HepG2 (cell line): Measurements from ENCODE around the gene FAM20A. TPM values are rescaled to one million over a fixed set of nuclear protein-coding genes. Genes with fewer than 3 reads are reported as not detected.
A peak's percentile ranks its signal among the peaks of the same experiment; 100 is the strongest.

Experiments used
- BHLHE40 ChIP-seq: IDR thresholded peaks from 2 replicates; pipeline ENCODE4 v1.6.1; 2011; ENCODE audit warnings: low read length, improper control_type of control experiment
- BRCA1 ChIP-seq: sonication (generic); formaldehyde crosslinking; IDR thresholded peaks from 2 replicates; pipeline ENCODE4 v1.4.0; 2020; ENCODE audit warnings: missing genetic modification reagents
- E2F1 ChIP-seq: sonication (generic); formaldehyde crosslinking; IDR thresholded peaks from 2 replicates; pipeline ENCODE4 v1.5.0; 2020; ENCODE audit warnings: missing genetic modification reagents
- ELK4 ChIP-seq: sonication (generic); formaldehyde crosslinking; IDR thresholded peaks from 2 replicates; pipeline ENCODE4 v1.9.0; 2021; ENCODE audit warnings: missing genetic modification reagents, borderline replicate concordance
- HNRNPH1 ChIP-seq: fragments of 200-400 bp; formaldehyde crosslinking; optimal IDR thresholded peaks from 2 replicates; pipeline ENCODE3; 2017; ENCODE audit warnings: mild to moderate bottlenecking, low read depth, low read length
- KLF11 ChIP-seq: IDR thresholded peaks from 2 replicates; pipeline ENCODE4 v1.6.1; 2016; ENCODE audit warnings: missing compliant biosample characterization
- MXI1 ChIP-seq: IDR thresholded peaks from 3 replicates; pipeline ENCODE4 v1.6.1; 2012; ENCODE audit warnings: low read depth, low read length, inconsistent platforms, borderline replicate concordance
- MYPOP ChIP-seq: sonication (generic); formaldehyde crosslinking; IDR thresholded peaks from 2 replicates; pipeline ENCODE4 v1.8.1; 2023; ENCODE audit warnings: mild to moderate bottlenecking, moderate library complexity, missing genetic modification reagents
- TOE1 ChIP-seq: sonication (generic); formaldehyde crosslinking; IDR thresholded peaks from 2 replicates; pipeline ENCODE4 v1.4.0; 2020; ENCODE audit warnings: mild to moderate bottlenecking, missing genetic modification reagents
- ZBTB38 ChIP-seq: sonication (generic); formaldehyde crosslinking; IDR thresholded peaks from 2 replicates; pipeline ENCODE4 v1.5.1; 2020; ENCODE audit warnings: mild to moderate bottlenecking, missing genetic modification reagents
- ZNF232 ChIP-seq: sonication (generic); formaldehyde crosslinking; IDR thresholded peaks from 2 replicates; pipeline ENCODE4 v1.4.0; 2020; ENCODE audit warnings: missing genetic modification reagents, borderline replicate concordance
- ZNF337 ChIP-seq: sonication (generic); formaldehyde crosslinking; IDR thresholded peaks from 2 replicates; pipeline ENCODE4 v1.5.1; 2020; ENCODE audit warnings: missing genetic modification reagents, low read depth, mild to moderate bottlenecking, borderline replicate concordance
- ZNF709 ChIP-seq: sonication (generic); formaldehyde crosslinking; IDR thresholded peaks from 2 replicates; pipeline ENCODE4 v1.5.0; 2020; ENCODE audit warnings: mild to moderate bottlenecking, missing genetic modification reagents
- ZNF724P ChIP-seq: sonication (generic); formaldehyde crosslinking; IDR thresholded peaks from 2 replicates; pipeline ENCODE4 v1.8.0; 2022; ENCODE audit warnings: missing genetic modification reagents, borderline replicate concordance
- ZSCAN21 ChIP-seq: sonication (generic); formaldehyde crosslinking; IDR thresholded peaks from 2 replicates; pipeline ENCODE4 v1.8.0; 2022; ENCODE audit warnings: mild to moderate bottlenecking, missing genetic modification reagents, moderate library complexity, borderline replicate concordance
- ZSCAN25 ChIP-seq: sonication (generic); formaldehyde crosslinking; IDR thresholded peaks from 2 replicates; pipeline ENCODE4 v1.8.0; 2022; ENCODE audit warnings: mild to moderate bottlenecking, missing genetic modification reagents
- polyA plus RNA-seq, 8 experiments: library from polyadenylated mRNA; depleted of rRNA in 3 of 8; stranded (reverse) in 7 of 8; unstranded in 1 of 8; fragments of >200 nt; fragmentation: Illumina TruSeq in 4 of 8; extraction: Trizol in 4 of 8; gene quantifications; 2 replicates each; pipeline versions ENCODE4 v1.2.1 to v1.2.3, GENCODE V29; 2011 to 2016; ENCODE audit warnings: low read depth in 4 of 8, missing spikeins in 1 of 8, mixed read lengths in 1 of 8; ENCODE audit not compliant: insufficient read depth in 1 of 8
- total RNA-seq, 5 experiments: library from RNA; depleted of rRNA; stranded (reverse); fragments of >200 nt; fragmentation: Illumina TruSeq; extraction: Trizol; gene quantifications; 2 replicates each; pipeline ENCODE4 v1.2.3, GENCODE V29; 2016; ENCODE audit warnings: low read depth in 1 of 5
- TF ChIP-seq, protein P1 (sequence below): sonication (generic); formaldehyde crosslinking; IDR thresholded peaks from 2 replicates; pipeline ENCODE4 v1.5.1; 2020; ENCODE audit warnings: missing genetic modification reagents, mild to moderate bottlenecking, borderline replicate concordance
- TF ChIP-seq, protein P2 (sequence below): sonication (generic); formaldehyde crosslinking; IDR thresholded peaks from 2 replicates; pipeline ENCODE4 v1.4.0; 2020; ENCODE audit warnings: missing genetic modification reagents, low read depth, mild to moderate bottlenecking, borderline replicate concordance
- TF ChIP-seq, protein P3 (sequence below): sonication (generic); formaldehyde crosslinking; IDR thresholded peaks from 2 replicates; pipeline ENCODE4 v1.8.1; 2023; ENCODE audit warnings: mild to moderate bottlenecking, missing genetic modification reagents, borderline replicate concordance
- TF ChIP-seq, protein P4 (sequence below): sonication (generic); formaldehyde crosslinking; IDR thresholded peaks from 2 replicates; pipeline ENCODE4 v1.4.0; 2020; ENCODE audit warnings: missing genetic modification reagents

FAM20A gene
- total and polyA plus RNA-seq, 2 of the 13 experiments (the other 11 are each of a cell fraction or from before 2014, with no cell fraction given), result 9.3 to 20.7 TPM

DNA sequence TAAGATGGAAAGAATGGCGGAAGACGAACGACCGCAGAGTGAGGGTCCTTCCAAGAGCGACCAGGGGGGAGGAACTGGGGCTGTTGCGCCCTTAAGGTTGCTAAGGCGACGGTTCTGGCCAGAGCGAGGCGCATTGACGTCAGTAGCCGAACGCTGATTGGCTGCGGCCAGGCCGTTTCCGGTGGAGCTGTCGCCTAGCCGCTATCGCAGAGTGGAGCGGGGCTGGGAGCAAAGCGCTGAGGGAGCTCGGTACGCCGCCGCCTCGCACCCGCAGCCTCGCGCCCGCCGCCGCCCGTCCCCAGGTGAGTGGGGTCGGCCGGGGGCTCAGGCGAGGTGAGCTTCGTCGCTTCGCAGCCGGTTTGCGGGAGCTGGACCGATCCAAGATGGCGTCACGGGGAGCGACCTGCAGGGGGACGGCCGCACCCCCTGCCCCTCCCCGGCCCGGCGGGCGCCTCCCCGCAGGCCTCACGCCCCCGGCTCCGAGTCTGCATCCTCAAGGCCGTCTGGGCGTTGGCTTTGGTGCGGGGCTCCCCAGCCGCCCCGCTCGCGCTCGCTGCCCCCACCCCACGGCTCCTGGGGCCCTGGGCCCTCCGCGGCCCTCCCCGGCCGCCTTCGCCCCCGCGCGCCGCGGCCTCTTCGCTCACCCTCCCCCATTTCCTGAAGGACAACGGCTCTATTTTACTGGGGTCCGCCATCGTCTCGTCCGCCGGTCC, 88.8 kb downstream of the FAM20A start, which contains the start of gene PRKAR1A (continued):
- TF ChIP-seq ZNF709 (CRISPR knock-in tag) (0 out of 2 replicates have a peak, but pooled peaks have one; percentile 9), BHLHE40 (no peak), ZSCAN21 (CRISPR knock-in tag) (peak; percentile 69; the same call in 1 of the 2 replicates), MYPOP (CRISPR knock-in tag) (peak; percentile 17; the same call in 1 of the 2 replicates), ZBTB38 (CRISPR knock-in tag) (peak; percentile 18; the same call in 1 of the 2 replicates), TOE1 (CRISPR knock-in tag) (no peak; the same call in 1 of the 2 replicates), ELK4 (CRISPR knock-in tag) (peak; percentile 76; the same call in 1 of the 2 replicates), MXI1 (peak; percentile 71; the same call in 2 of the 3 replicates), E2F1 (peak; percentile 40; the same call in 1 of the 2 replicates), ZNF337 (CRISPR knock-in tag) (0 out of 2 replicates have a peak, but pooled peaks have one; percentile 6), ZNF232 (CRISPR knock-in tag) (peak; percentile 75), ZNF724P (peak; percentile 73; the same call in 1 of the 2 replicates), HNRNPH1 (no peak), KLF11 (CRISPR knock-in tag) (0 out of 2 replicates have a peak, but pooled peaks have one; percentile 8), BRCA1 (CRISPR knock-in tag) (no peak), ZSCAN25 (CRISPR knock-in tag) (no peak)
- TF ChIP-seq, protein P1, sequence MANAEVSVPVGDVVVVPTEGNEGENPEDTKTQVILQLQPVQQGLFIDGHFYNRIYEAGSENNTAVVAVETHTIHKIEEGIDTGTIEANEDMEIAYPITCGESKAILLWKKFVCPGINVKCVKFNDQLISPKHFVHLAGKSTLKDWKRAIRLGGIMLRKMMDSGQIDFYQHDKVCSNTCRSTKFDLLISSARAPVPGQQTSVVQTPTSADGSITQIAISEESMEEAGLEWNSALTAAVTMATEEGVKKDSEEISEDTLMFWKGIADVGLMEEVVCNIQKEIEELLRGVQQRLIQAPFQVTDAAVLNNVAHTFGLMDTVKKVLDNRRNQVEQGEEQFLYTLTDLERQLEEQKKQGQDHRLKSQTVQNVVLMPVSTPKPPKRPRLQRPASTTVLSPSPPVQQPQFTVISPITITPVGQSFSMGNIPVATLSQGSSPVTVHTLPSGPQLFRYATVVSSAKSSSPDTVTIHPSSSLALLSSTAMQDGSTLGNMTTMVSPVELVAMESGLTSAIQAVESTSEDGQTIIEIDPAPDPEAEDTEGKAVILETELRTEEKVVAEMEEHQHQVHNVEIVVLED (CRISPR knock-in tag), result peak; percentile 83
- TF ChIP-seq, protein P2, sequence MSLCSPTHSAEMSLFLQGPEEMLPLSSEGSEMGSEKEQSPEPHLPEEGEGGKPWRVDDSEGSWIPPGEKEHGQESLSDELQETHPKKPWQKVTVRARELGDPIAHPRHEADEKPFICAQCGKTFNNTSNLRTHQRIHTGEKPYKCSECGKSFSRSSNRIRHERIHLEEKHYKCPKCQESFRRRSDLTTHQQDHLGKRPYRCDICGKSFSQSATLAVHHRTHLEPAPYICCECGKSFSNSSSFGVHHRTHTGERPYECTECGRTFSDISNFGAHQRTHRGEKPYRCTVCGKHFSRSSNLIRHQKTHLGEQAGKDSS, result no peak
- TF ChIP-seq, protein P3, sequence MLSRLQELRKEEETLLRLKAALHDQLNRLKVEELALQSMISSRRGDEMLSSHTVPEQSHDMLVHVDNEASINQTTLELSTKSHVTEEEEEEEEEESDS (CRISPR knock-in tag), result no peak
- TF ChIP-seq, protein P4, sequence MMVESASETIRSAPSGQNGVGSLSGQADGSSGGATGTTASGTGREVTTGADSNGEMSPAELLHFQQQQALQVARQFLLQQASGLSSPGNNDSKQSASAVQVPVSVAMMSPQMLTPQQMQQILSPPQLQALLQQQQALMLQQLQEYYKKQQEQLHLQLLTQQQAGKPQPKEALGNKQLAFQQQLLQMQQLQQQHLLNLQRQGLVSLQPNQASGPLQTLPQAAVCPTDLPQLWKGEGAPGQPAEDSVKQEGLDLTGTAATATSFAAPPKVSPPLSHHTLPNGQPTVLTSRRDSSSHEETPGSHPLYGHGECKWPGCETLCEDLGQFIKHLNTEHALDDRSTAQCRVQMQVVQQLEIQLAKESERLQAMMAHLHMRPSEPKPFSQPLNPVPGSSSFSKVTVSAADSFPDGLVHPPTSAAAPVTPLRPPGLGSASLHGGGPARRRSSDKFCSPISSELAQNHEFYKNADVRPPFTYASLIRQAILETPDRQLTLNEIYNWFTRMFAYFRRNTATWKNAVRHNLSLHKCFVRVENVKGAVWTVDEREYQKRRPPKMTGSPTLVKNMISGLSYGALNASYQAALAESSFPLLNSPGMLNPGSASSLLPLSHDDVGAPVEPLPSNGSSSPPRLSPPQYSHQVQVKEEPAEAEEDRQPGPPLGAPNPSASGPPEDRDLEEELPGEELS (CRISPR knock-in tag), result peak; percentile 61; the same call in 1 of the 2 replicates
